WTC11 (cell line): Measurements from ENCODE around the gene WSCD2. TPM values are rescaled to one million over a fixed set of nuclear protein-coding genes. Genes with fewer than 3 reads are reported as not detected.
A peak's percentile ranks its signal among the peaks of the same experiment; 100 is the strongest.

Experiments used
- ATAC-seq: fragments of 200-7000 bp; cut with Tn5 transposase; 2 replicates; pipeline ENCODE4 v1.10.0; 2021; ENCODE audit warnings: mild to moderate bottlenecking, moderate library complexity
- CTCF ChIA-PET: fragments of 300-600 bp; sonication (Branson Sonifier 250); formaldehyde crosslinking; loops from one replicate; lab custom pipeline; 2021; ENCODE audit warnings: antibody characterized with exemption; lab: Charles Lee
- POLR2A ChIA-PET: fragments of 350-600 bp; sonication (Branson Sonifier 250); formaldehyde crosslinking; loops from one replicate; lab custom pipeline; 2021; ENCODE audit warnings: antibody characterized with exemption; lab: Charles Lee
- DNase-seq: peaks from one replicate; pipeline ENCODE4 v3.0.0; 2021; ENCODE audit warnings: low spot score
- H3K27ac Mint-ChIP-seq: 2 replicates; pipeline ENCODE4 v1.8.0; 2021; ENCODE audit warnings: mixed read lengths
- H3K27me3 Mint-ChIP-seq: 2 replicates; pipeline ENCODE4 v1.8.0; 2021; ENCODE audit warnings: low read depth, mild to moderate bottlenecking, moderate library complexity, mixed read lengths
- H3K36me3 Mint-ChIP-seq: 2 replicates; pipeline ENCODE4 v1.8.0; 2021; ENCODE audit warnings: mixed read lengths
- H3K4me1 Mint-ChIP-seq: 2 replicates; pipeline ENCODE4 v1.8.0; 2022; ENCODE audit warnings: mixed read lengths
- H3K4me3 Mint-ChIP-seq: 2 replicates; pipeline ENCODE4 v1.8.0; 2021; ENCODE audit warnings: mild to moderate bottlenecking, moderate library complexity, mixed read lengths
- H3K9me3 Mint-ChIP-seq: 2 replicates; pipeline ENCODE4 v1.8.0; 2021; ENCODE audit warnings: mixed read lengths
- GRHL2 ChIP-seq: fragments of 250-450 bp; sonication (Bioruptor Pico); IDR thresholded peaks from 2 replicates; pipeline ENCODE4 v1.8.0; 2022; ENCODE audit warnings: mild to moderate bottlenecking, moderate library complexity; ENCODE audit not compliant: insufficient replicate concordance, severe bottlenecking
- GTF2I ChIP-seq: fragments of 250-450 bp; sonication (Bioruptor Pico); conservative IDR thresholded peaks from 2 replicates; pipeline ENCODE4 v1.4.0; 2021; ENCODE audit warnings: mild to moderate bottlenecking
- JUN ChIP-seq: sonication (generic); formaldehyde crosslinking; IDR thresholded peaks from 2 replicates; pipeline ENCODE4 v1.8.0; 2023; ENCODE audit warnings: mild to moderate bottlenecking, missing genetic modification reagents
- NR2C2 ChIP-seq: sonication (generic); formaldehyde crosslinking; IDR thresholded peaks from 2 replicates; pipeline ENCODE4 v1.8.0; 2022; ENCODE audit warnings: mild to moderate bottlenecking, missing genetic modification reagents
- TP53 ChIP-seq: sonication (generic); formaldehyde crosslinking; IDR thresholded peaks from 2 replicates; pipeline ENCODE4 v1.8.1; 2023; ENCODE audit warnings: mild to moderate bottlenecking, missing genetic modification reagents
- ZNF423 ChIP-seq: fragments of 250-450 bp; sonication (Bioruptor Pico); IDR thresholded peaks from 2 replicates; pipeline ENCODE4 v2.1.2; 2022; ENCODE audit warnings: mild to moderate bottlenecking, moderate library complexity
- total RNA-seq: library from RNA; stranded (reverse); gene quantifications from 3 replicates; pipeline ENCODE4 v1.2.3, GENCODE V29; 2021
- TF ChIP-seq, protein P1 (sequence below): sonication (generic); formaldehyde crosslinking; IDR thresholded peaks from 2 replicates; pipeline ENCODE4 v1.8.1; 2022; ENCODE audit warnings: low read depth, mild to moderate bottlenecking, moderate library complexity, missing genetic modification reagents, borderline replicate concordance
- TF ChIP-seq, protein P2 (sequence below): sonication (generic); formaldehyde crosslinking; IDR thresholded peaks from 2 replicates; pipeline ENCODE4 v1.8.1; 2022; ENCODE audit warnings: mild to moderate bottlenecking, missing genetic modification reagents, moderate library complexity, borderline replicate concordance
- TF ChIP-seq, protein P3 (sequence below): fragments of 250-450 bp; sonication (Bioruptor Pico); IDR thresholded peaks from 2 replicates; pipeline ENCODE4 v1.8.0; 2021; ENCODE audit warnings: mild to moderate bottlenecking
- TF ChIP-seq, protein P4 (sequence below): sonication (generic); formaldehyde crosslinking; IDR thresholded peaks from 2 replicates; pipeline ENCODE4 v1.8.1; 2022; ENCODE audit warnings: missing genetic modification reagents, borderline replicate concordance
- TF ChIP-seq, protein P5 (sequence below): sonication (generic); formaldehyde crosslinking; IDR thresholded peaks from 2 replicates; pipeline ENCODE4 v1.8.1; 2022; ENCODE audit warnings: low read depth, missing genetic modification reagents, borderline replicate concordance
- TF ChIP-seq, protein P6 (sequence below): sonication (generic); formaldehyde crosslinking; IDR thresholded peaks from 2 replicates; pipeline ENCODE4 v1.8.0; 2022; ENCODE audit warnings: mild to moderate bottlenecking, missing genetic modification reagents
- TF ChIP-seq, protein P7 (sequence below): fragments of 250-450 bp; sonication (Bioruptor Pico); IDR thresholded peaks from 2 replicates; pipeline ENCODE4 v2.1.2; 2022; ENCODE audit warnings: mild to moderate bottlenecking, moderate library complexity
- TF ChIP-seq, protein P8 (sequence below): fragments of 250-450 bp; sonication (Bioruptor Pico); IDR thresholded peaks from 2 replicates; pipeline ENCODE4 v1.9.0; 2021; ENCODE audit warnings: moderate library complexity, mild to moderate bottlenecking, inconsistent platforms, borderline replicate concordance

The WSCD2 gene
- total RNA-seq, 1 experiment from 2014 or later: 1.1 TPM

DNA sequence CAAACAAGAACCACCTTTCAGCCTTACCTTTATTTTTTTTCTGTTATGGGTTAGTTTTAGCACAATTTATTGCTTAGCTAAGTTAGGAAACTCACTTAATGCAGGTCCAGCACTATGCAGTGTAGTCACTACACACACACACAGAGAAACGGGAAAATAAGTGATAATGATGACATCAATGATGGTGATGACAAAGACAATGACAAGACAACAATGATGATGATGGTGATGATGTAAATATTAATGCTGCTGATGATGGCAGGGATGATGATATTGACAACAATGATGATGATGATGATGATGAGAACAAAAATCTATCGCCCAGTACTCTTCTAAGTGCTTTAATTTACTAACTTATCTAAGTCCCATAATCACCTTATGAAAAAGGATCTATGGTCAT is 41.1 kb downstream of the WSCD2 start:
- ChIA-PET CTCF (interaction anchor here (1.4 to 1.9 kb wide), 3 partner anchors 24 to 287 kb away, joined by 3 to 5 read pairs (median 3); partner anchors contain the start of gene WSCD2), POLR2A (no interaction called here)
- no peak overlapping the region for H3K27ac Mint-ChIP-seq
- H3K36me3 Mint-ChIP-seq: no peaks in the 10 kb centered on the region
- no peak for DNase-seq
- TF ChIP-seq ZNF423: no peak
- TF ChIP-seq, protein P1, sequence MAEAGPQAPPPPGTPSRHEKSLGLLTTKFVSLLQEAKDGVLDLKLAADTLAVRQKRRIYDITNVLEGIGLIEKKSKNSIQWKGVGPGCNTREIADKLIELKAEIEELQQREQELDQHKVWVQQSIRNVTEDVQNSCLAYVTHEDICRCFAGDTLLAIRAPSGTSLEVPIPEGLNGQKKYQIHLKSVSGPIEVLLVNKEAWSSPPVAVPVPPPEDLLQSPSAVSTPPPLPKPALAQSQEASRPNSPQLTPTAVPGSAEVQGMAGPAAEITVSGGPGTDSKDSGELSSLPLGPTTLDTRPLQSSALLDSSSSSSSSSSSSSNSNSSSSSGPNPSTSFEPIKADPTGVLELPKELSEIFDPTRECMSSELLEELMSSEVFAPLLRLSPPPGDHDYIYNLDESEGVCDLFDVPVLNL (CRISPR knock-in tag): no peak
- TF ChIP-seq, protein P2, sequence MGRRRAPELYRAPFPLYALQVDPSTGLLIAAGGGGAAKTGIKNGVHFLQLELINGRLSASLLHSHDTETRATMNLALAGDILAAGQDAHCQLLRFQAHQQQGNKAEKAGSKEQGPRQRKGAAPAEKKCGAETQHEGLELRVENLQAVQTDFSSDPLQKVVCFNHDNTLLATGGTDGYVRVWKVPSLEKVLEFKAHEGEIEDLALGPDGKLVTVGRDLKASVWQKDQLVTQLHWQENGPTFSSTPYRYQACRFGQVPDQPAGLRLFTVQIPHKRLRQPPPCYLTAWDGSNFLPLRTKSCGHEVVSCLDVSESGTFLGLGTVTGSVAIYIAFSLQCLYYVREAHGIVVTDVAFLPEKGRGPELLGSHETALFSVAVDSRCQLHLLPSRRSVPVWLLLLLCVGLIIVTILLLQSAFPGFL (CRISPR knock-in tag): no peak
- TF ChIP-seq, protein P3, sequence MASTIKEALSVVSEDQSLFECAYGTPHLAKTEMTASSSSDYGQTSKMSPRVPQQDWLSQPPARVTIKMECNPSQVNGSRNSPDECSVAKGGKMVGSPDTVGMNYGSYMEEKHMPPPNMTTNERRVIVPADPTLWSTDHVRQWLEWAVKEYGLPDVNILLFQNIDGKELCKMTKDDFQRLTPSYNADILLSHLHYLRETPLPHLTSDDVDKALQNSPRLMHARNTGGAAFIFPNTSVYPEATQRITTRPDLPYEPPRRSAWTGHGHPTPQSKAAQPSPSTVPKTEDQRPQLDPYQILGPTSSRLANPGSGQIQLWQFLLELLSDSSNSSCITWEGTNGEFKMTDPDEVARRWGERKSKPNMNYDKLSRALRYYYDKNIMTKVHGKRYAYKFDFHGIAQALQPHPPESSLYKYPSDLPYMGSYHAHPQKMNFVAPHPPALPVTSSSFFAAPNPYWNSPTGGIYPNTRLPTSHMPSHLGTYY (CRISPR knock-in tag): no peak
- TF ChIP-seq NR2C2 (CRISPR knock-in tag): no peak
- no peak for TF ChIP-seq GRHL2
- no peak for TF ChIP-seq JUN (CRISPR knock-in tag)
- TF ChIP-seq, protein P4, sequence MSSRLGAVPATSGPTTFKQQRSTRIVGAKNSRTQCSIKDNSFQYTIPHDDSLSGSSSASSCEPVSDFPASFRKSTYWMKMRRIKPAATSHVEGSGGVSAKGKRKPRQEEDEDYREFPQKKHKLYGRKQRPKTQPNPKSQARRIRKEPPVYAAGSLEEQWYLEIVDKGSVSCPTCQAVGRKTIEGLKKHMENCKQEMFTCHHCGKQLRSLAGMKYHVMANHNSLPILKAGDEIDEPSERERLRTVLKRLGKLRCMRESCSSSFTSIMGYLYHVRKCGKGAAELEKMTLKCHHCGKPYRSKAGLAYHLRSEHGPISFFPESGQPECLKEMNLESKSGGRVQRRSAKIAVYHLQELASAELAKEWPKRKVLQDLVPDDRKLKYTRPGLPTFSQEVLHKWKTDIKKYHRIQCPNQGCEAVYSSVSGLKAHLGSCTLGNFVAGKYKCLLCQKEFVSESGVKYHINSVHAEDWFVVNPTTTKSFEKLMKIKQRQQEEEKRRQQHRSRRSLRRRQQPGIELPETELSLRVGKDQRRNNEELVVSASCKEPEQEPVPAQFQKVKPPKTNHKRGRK (CRISPR knock-in tag): no peak
- TF ChIP-seq, protein P5, sequence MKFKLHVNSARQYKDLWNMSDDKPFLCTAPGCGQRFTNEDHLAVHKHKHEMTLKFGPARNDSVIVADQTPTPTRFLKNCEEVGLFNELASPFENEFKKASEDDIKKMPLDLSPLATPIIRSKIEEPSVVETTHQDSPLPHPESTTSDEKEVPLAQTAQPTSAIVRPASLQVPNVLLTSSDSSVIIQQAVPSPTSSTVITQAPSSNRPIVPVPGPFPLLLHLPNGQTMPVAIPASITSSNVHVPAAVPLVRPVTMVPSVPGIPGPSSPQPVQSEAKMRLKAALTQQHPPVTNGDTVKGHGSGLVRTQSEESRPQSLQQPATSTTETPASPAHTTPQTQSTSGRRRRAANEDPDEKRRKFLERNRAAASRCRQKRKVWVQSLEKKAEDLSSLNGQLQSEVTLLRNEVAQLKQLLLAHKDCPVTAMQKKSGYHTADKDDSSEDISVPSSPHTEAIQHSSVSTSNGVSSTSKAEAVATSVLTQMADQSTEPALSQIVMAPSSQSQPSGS (CRISPR knock-in tag): no peak
- TF ChIP-seq, protein P6, sequence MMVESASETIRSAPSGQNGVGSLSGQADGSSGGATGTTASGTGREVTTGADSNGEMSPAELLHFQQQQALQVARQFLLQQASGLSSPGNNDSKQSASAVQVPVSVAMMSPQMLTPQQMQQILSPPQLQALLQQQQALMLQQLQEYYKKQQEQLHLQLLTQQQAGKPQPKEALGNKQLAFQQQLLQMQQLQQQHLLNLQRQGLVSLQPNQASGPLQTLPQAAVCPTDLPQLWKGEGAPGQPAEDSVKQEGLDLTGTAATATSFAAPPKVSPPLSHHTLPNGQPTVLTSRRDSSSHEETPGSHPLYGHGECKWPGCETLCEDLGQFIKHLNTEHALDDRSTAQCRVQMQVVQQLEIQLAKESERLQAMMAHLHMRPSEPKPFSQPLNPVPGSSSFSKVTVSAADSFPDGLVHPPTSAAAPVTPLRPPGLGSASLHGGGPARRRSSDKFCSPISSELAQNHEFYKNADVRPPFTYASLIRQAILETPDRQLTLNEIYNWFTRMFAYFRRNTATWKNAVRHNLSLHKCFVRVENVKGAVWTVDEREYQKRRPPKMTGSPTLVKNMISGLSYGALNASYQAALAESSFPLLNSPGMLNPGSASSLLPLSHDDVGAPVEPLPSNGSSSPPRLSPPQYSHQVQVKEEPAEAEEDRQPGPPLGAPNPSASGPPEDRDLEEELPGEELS: no peak
- no peak for TF ChIP-seq TP53 (CRISPR knock-in tag)
- TF ChIP-seq, protein P7, sequence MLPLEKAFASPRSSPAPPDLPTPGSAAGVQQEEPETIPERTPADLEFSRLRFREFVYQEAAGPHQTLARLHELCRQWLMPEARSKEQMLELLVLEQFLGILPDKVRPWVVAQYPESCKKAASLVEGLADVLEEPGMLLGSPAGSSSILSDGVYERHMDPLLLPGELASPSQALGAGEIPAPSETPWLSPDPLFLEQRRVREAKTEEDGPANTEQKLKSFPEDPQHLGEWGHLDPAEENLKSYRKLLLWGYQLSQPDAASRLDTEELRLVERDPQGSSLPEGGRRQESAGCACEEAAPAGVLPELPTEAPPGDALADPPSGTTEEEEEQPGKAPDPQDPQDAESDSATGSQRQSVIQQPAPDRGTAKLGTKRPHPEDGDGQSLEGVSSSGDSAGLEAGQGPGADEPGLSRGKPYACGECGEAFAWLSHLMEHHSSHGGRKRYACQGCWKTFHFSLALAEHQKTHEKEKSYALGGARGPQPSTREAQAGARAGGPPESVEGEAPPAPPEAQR (CRISPR knock-in tag): no peak
- TF ChIP-seq, all 79 proteins: peak for 0
- H3K9me3 Mint-ChIP-seq: peaks cover 5% of the 10 kb centered on the region; the same call in 1 of the 2 replicates
- peaks cover 38% of the 10 kb centered on the region for H3K4me1 Mint-ChIP-seq
- no peak for ATAC-seq
- H3K27me3 Mint-ChIP-seq: no peaks in the 10 kb centered on the region; the same call in 1 of the 2 replicates
- no peak overlapping the region for H3K4me3 Mint-ChIP-seq

DNA sequence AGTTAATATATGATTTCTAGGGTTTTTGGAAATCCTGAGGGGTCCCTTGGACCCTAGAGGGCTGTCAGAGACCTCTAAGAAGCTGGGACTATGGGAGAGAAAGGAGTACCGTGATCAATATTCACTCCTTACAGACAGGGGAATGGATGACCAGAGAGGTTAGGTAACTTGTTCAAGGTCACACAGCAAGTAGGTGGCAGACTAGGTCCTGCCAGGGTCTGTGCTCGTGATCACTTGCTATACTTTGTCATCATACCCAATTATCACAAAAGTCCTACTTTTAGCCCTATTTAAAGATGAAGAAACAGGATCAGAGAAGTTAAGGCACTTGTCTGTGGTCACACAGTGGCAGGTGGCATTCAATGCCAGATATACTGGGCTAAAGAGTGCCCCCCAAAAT is 42.9 kb downstream of the WSCD2 start:
- Mint-ChIP-seq H3K4me1 (peaks cover 47% of the 10 kb centered on the region), H3K4me3 (no peak overlapping the region), H3K36me3 (peaks cover 6% of the 10 kb centered on the region; the same call in 1 of the 2 replicates), H3K9me3 (peaks cover 15% of the 10 kb centered on the region), H3K27me3 (no peaks in the 10 kb centered on the region; the same call in none of the 2 replicates)
- peak; percentile 57; the same call in 1 of the 2 replicates for TF ChIP-seq GTF2I
- TF ChIP-seq, protein P8, sequence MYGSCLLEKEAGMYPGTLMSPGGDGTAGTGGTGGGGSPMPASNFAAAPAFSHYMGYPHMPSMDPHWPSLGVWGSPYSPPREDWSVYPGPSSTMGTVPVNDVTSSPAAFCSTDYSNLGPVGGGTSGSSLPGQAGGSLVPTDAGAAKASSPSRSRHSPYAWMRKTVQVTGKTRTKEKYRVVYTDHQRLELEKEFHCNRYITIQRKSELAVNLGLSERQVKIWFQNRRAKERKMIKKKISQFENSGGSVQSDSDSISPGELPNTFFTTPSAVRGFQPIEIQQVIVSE: no peak
- TF ChIP-seq, all 79 proteins: peak for 1
- no peak overlapping the region for H3K27ac Mint-ChIP-seq
- CTCF ChIA-PET: interaction anchor here (1.6 to 2.8 kb wide), 3 partner anchors 22 to 287 kb away, joined by 4 to 10 read pairs (median 4); no protein-coding TSS in a partner anchor
- POLR2A ChIA-PET: no interaction called here
- ATAC-seq (no peak), DNase-seq (no peak)
